GM19397 (cell line): Measurements from ENCODE around the gene NPIPA5.
"Not testable (repeated sequence)": the region's sequence is repeated elsewhere in the genome, so short reads cannot be mapped to it uniquely, and the experiment has no call there.

Experiments used
- ATAC-seq: cut with Tn5 transposase; IDR thresholded peaks from one replicate; pipeline ENCODE4 v1.9.1; 2021; ENCODE audit warnings: mild to moderate bottlenecking, moderate library complexity; ENCODE audit not compliant: unreplicated experiment

NPIPA5 gene

GRCh38 chr16:15393025-15393424 is 14.9 kb upstream of the NPIPA5 start:
- ATAC-seq: not testable (repeated sequence)

GRCh38 chr16:15389916-15390315 is 11.8 kb upstream of the NPIPA5 start:
- not testable (repeated sequence) for ATAC-seq

GRCh38 chr16:15388060-15388459 is 10.0 kb upstream of the NPIPA5 start:
- ATAC-seq: not testable (repeated sequence)

- ATAC-seq: not testable (repeated sequence)
These were observed 4.7 kb upstream of the NPIPA5 start for GRCh38 chr16:15382810-15383209.

GRCh38 chr16:15357495-15357894 is 20.6 kb downstream of the NPIPA5 start:
- ATAC-seq: not testable (repeated sequence)

GRCh38 chr16:15354846-15355245 is 23.2 kb downstream of the NPIPA5 start:
- ATAC-seq: not testable (repeated sequence)

- not testable (repeated sequence) for ATAC-seq
These were observed 25.2 kb downstream of the NPIPA5 start for GRCh38 chr16:15352852-15353251.

- ATAC-seq: not testable (repeated sequence)
These were observed 26.3 kb downstream of the NPIPA5 start for GRCh38 chr16:15351745-15352144.

GRCh38 chr16:15351251-15351650 is 26.8 kb downstream of the NPIPA5 start:
- not testable (repeated sequence) for ATAC-seq

- not testable (repeated sequence) for ATAC-seq
These were observed 29.4 kb downstream of the NPIPA5 start for GRCh38 chr16:15348721-15349120.

GRCh38 chr16:15342337-15342736 is 35.8 kb downstream of the NPIPA5 start:
- ATAC-seq: not testable (repeated sequence)

GRCh38 chr16:15338986-15339385 is 39.1 kb downstream of the NPIPA5 start:
- ATAC-seq: not testable (repeated sequence)

GRCh38 chr16:15337974-15338605 is 40.0 kb downstream of the NPIPA5 start:
- ATAC-seq: not testable (repeated sequence)

GRCh38 chr16:15335609-15336008 is 42.5 kb downstream of the NPIPA5 start:
- not testable (repeated sequence) for ATAC-seq

GRCh38 chr16:15333969-15334368 is 44.1 kb downstream of the NPIPA5 start:
- ATAC-seq: not testable (repeated sequence)

- not testable (repeated sequence) for ATAC-seq
These were observed 47.1 kb downstream of the NPIPA5 start for GRCh38 chr16:15330978-15331377.

- ATAC-seq: not testable (repeated sequence)
These were observed 53.1 kb downstream of the NPIPA5 start for GRCh38 chr16:15324954-15325353.

- not testable (repeated sequence) for ATAC-seq
These were observed 54.7 kb downstream of the NPIPA5 start for GRCh38 chr16:15323373-15323772.

GRCh38 chr16:15321221-15321620 is 56.9 kb downstream of the NPIPA5 start:
- ATAC-seq: not testable (repeated sequence)

- ATAC-seq: not testable (repeated sequence)
These were observed 63.5 kb downstream of the NPIPA5 start for GRCh38 chr16:15314562-15314961.
